H9 (cell line): ENCODE measurements around the gene WDR7. TPM values are rescaled to one million over a fixed set of nuclear protein-coding genes. Genes with fewer than 3 reads are reported as not detected.

ENCODE experiments used
- DNase-seq: peaks from one replicate; pipeline ENCODE4 v3.0.0-alpha.2; 2017
- H2AFZ ChIP-seq: one replicate; pipeline ENCODE4 v1.6.1; 2013; ENCODE audit warnings: mild to moderate bottlenecking, low read length, control low read depth, moderate library complexity
- H2AK5ac ChIP-seq: 2 replicates; pipeline ENCODE4 v1.6.1; 2013; ENCODE audit warnings: low read length, control low read depth, mixed read lengths; ENCODE audit not compliant: insufficient read length
- H2BK120ac ChIP-seq: one replicate; pipeline ENCODE4 v1.6.1; 2013; ENCODE audit warnings: low read depth, mild to moderate bottlenecking, low read length, control low read depth, inconsistent platforms; ENCODE audit not compliant: poor library complexity, severe bottlenecking
- H2BK12ac ChIP-seq: 2 replicates; pipeline ENCODE4 v1.6.1; 2013; ENCODE audit warnings: low read length, control low read depth, mixed read lengths, low read depth; ENCODE audit not compliant: insufficient read length
- H2BK15ac ChIP-seq: 2 replicates; pipeline ENCODE4 v1.6.1; 2013; ENCODE audit warnings: low read depth, low read length, control low read depth
- H2BK20ac ChIP-seq: one replicate; pipeline ENCODE4 v1.6.1; 2013; ENCODE audit warnings: low read depth, mild to moderate bottlenecking, low read length, control low read depth, inconsistent platforms; ENCODE audit not compliant: poor library complexity, severe bottlenecking
- H2BK5ac ChIP-seq: 2 replicates; pipeline ENCODE4 v1.6.1; 2013; ENCODE audit warnings: low read length, control low read depth, mixed read lengths; ENCODE audit not compliant: insufficient read length
- H3K14ac ChIP-seq: 2 replicates; pipeline ENCODE4 v1.6.1; 2013; ENCODE audit warnings: low read length, control low read depth; ENCODE audit not compliant: insufficient read depth
- H3K18ac ChIP-seq: 2 replicates; pipeline ENCODE4 v1.6.1; 2013; ENCODE audit warnings: low read depth, mild to moderate bottlenecking, mixed read lengths, low read length, control low read depth; ENCODE audit not compliant: insufficient read length
- H3K23ac ChIP-seq: 2 replicates; pipeline ENCODE4 v1.6.1; 2013; ENCODE audit warnings: low read length, control low read depth, mixed read lengths, low read depth; ENCODE audit not compliant: insufficient read length
- H3K23me2 ChIP-seq: 2 replicates; pipeline ENCODE4 v1.6.1; 2013; ENCODE audit warnings: low read depth, mild to moderate bottlenecking, mixed read lengths, low read length, control low read depth; ENCODE audit not compliant: insufficient read length, poor library complexity, severe bottlenecking
- H3K27ac ChIP-seq: 2 replicates; pipeline ENCODE4 v1.5.1; 2013; ENCODE audit warnings: low read length, control low read depth, mixed read lengths, low read depth; ENCODE audit not compliant: insufficient read length
- H3K27me3 ChIP-seq: 2 replicates; pipeline ENCODE4 v1.6.1; 2013; ENCODE audit warnings: low read length, control low read depth, inconsistent platforms; ENCODE audit not compliant: insufficient read depth
- H3K4ac ChIP-seq: 2 replicates; pipeline ENCODE4 v1.6.1; 2013; ENCODE audit warnings: low read depth, mild to moderate bottlenecking, control low read depth, inconsistent platforms, low read length, moderate library complexity
- H3K4me1 ChIP-seq: 2 replicates; pipeline ENCODE4 v1.6.1; 2013; ENCODE audit warnings: low read length, control low read depth, inconsistent platforms; ENCODE audit not compliant: insufficient read depth
- H3K4me2 ChIP-seq: 2 replicates; pipeline ENCODE4 v1.6.1; 2013; ENCODE audit warnings: low read length, control low read depth, mixed read lengths; ENCODE audit not compliant: insufficient read length, insufficient read depth
- H3K56ac ChIP-seq: 2 replicates; pipeline ENCODE4 v1.6.1; 2013; ENCODE audit warnings: low read depth, mild to moderate bottlenecking, mixed read lengths, low read length, control low read depth; ENCODE audit not compliant: insufficient read length
- H3K79me1 ChIP-seq: 2 replicates; pipeline ENCODE4 v1.6.1; 2013; ENCODE audit warnings: low read depth, mild to moderate bottlenecking, moderate library complexity, low read length, control low read depth, inconsistent platforms; ENCODE audit not compliant: insufficient read depth, poor library complexity, severe bottlenecking
- H3K79me2 ChIP-seq: 2 replicates; pipeline ENCODE4 v1.6.1; 2013; ENCODE audit warnings: low read length, control low read depth, inconsistent platforms; ENCODE audit not compliant: insufficient read depth
- H3K9ac ChIP-seq: 2 replicates; pipeline ENCODE4 v1.6.1; 2013; ENCODE audit warnings: low read length, control low read depth, mixed read lengths; ENCODE audit not compliant: insufficient read length; ENCODE audit errors: extremely low read depth
- H3K9me3 ChIP-seq: one replicate; pipeline ENCODE4 v1.6.1; 2013; ENCODE audit warnings: low read depth, low read length, inconsistent platforms; ENCODE audit not compliant: control insufficient read depth
- H3T11ph ChIP-seq: one replicate; pipeline ENCODE4 v1.6.1; 2013; ENCODE audit warnings: mild to moderate bottlenecking, low read length, control low read depth, inconsistent platforms
- H4K20me1 ChIP-seq: one replicate; pipeline ENCODE4 v1.6.1; 2013; ENCODE audit not compliant: control insufficient read depth, insufficient read length, insufficient read depth
- H4K5ac ChIP-seq: 2 replicates; pipeline ENCODE4 v1.6.1; 2013; ENCODE audit warnings: low read depth, mild to moderate bottlenecking, mixed read lengths, low read length, control low read depth; ENCODE audit not compliant: insufficient read length
- H4K8ac ChIP-seq: replicated peaks from 2 replicates; pipeline ENCODE4 v1.6.1; 2013; ENCODE audit warnings: low read length, control low read depth, mixed read lengths, low read depth; ENCODE audit not compliant: insufficient read length
- H4K91ac ChIP-seq: 2 replicates; pipeline ENCODE4 v1.6.1; 2013; ENCODE audit warnings: low read depth, mild to moderate bottlenecking, moderate library complexity, mixed read lengths, low read length, control low read depth; ENCODE audit not compliant: insufficient read length
- H3K27ac Mint-ChIP-seq, 3 experiments: 2 replicates in 2 of 3; 3 replicates in 1 of 3; pipeline ENCODE4 v1.8.0; 2020 to 2021; ENCODE audit warnings: mixed read lengths in 3 of 3, mild to moderate bottlenecking in 1 of 3, moderate library complexity in 1 of 3
- H3K27me3 Mint-ChIP-seq: 2 replicates; pipeline ENCODE4 v1.8.0; 2021; ENCODE audit warnings: low read depth, mild to moderate bottlenecking, moderate library complexity, mixed read lengths
- H3K36me3 Mint-ChIP-seq, 3 experiments: 2 replicates in 2 of 3; 3 replicates in 1 of 3; pipeline ENCODE4 v1.8.0; 2020 to 2021; ENCODE audit warnings: low read depth in 3 of 3, mixed read lengths in 3 of 3; ENCODE audit not compliant: insufficient read depth in 1 of 3
- H3K4me1 Mint-ChIP-seq, 2 experiments: 2 replicates each; pipeline ENCODE4 v1.8.0; 2020; ENCODE audit warnings: mixed read lengths in 2 of 2
- H3K4me3 Mint-ChIP-seq, 2 experiments: 2 replicates in 1 of 2; 3 replicates in 1 of 2; pipeline ENCODE4 v1.8.0; 2020 to 2021; ENCODE audit warnings: mild to moderate bottlenecking in 2 of 2, mixed read lengths in 2 of 2, moderate library complexity in 1 of 2
- H3K9me3 Mint-ChIP-seq, 2 experiments: 2 replicates in 1 of 2; 3 replicates in 1 of 2; pipeline ENCODE4 v1.8.0; 2020; ENCODE audit warnings: mild to moderate bottlenecking in 2 of 2, mixed read lengths in 2 of 2, moderate library complexity in 1 of 2
- WGBS: extraction: QIAGEN DNeasy Blood & Tissue Kit; methylation state at CpG from one replicate; pipeline ENCODE4 v1.1.7; 2013; ENCODE audit warnings: missing lambda C conversion rate, low lambda C conversion rate, mixed read lengths; ENCODE audit not compliant: insufficient read length; ENCODE audit errors: extremely low coverage; 5-methylcytosine and 5-hydroxymethylcytosine counted together
- total RNA-seq: library from RNA; stranded (reverse); gene quantifications from 2 replicates; pipeline ENCODE4 v1.2.1, GENCODE V29; 2021
- TF ChIP-seq, protein P1 (sequence below): fragments of 200-600 bp; sonication (generic); conservative IDR thresholded peaks from 3 replicates; pipeline ENCODE4 v1.8.0; 2021; ENCODE audit warnings: antibody characterized with exemption, mild to moderate bottlenecking

Gene WDR7
- total RNA-seq, 1 experiment from 2014 or later: 14.8 TPM

- Mint-ChIP-seq H3K36me3 (no peaks in the 10 kb centered on the region), H3K9me3 (no peaks in the 10 kb centered on the region)
- no peak overlapping the region for H3K27ac ChIP-seq
These were observed 61.6 kb downstream of the WDR7 start for GRCh38 chr18:56712761-56713160.

More at GRCh38 chr18:56712761-56713160, 61.6 kb downstream of the WDR7 start:
- no peak overlapping the region for H3K23ac ChIP-seq
- no peak overlapping the region for H4K8ac ChIP-seq
- Mint-ChIP-seq H3K27ac (no peak overlapping the region; a peak in 1 of 7 replicates), H3K4me1 (peaks cover 6 to 10% of the 10 kb centered on the region in 2 experiments), H3K27me3 (no peaks in the 10 kb centered on the region), H3K4me3 (no peak overlapping the region)
- no peaks in the 10 kb centered on the region for H3K79me1 ChIP-seq
- no peak overlapping the region for H2BK120ac ChIP-seq
- H3K14ac ChIP-seq: no peak overlapping the region
- no peaks in the 10 kb centered on the region for H4K20me1 ChIP-seq
- no peak overlapping the region for H4K91ac ChIP-seq
- no peak overlapping the region for H3K9ac ChIP-seq
- H4K5ac ChIP-seq: no peak overlapping the region
- no peak overlapping the region for H3K4me2 ChIP-seq
- H3K4ac ChIP-seq: no peak overlapping the region
- H3T11ph ChIP-seq: no peak overlapping the region
- TF ChIP-seq, protein P1, sequence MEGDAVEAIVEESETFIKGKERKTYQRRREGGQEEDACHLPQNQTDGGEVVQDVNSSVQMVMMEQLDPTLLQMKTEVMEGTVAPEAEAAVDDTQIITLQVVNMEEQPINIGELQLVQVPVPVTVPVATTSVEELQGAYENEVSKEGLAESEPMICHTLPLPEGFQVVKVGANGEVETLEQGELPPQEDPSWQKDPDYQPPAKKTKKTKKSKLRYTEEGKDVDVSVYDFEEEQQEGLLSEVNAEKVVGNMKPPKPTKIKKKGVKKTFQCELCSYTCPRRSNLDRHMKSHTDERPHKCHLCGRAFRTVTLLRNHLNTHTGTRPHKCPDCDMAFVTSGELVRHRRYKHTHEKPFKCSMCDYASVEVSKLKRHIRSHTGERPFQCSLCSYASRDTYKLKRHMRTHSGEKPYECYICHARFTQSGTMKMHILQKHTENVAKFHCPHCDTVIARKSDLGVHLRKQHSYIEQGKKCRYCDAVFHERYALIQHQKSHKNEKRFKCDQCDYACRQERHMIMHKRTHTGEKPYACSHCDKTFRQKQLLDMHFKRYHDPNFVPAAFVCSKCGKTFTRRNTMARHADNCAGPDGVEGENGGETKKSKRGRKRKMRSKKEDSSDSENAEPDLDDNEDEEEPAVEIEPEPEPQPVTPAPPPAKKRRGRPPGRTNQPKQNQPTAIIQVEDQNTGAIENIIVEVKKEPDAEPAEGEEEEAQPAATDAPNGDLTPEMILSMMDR: no peak
- H2BK5ac ChIP-seq: no peak overlapping the region
- H3K27me3 ChIP-seq: no peaks in the 10 kb centered on the region
- WGBS: no CpG with 5 or more reads among the region's 3 CpGs
- no peak overlapping the region for H3K18ac ChIP-seq
- no peaks in the 10 kb centered on the region for H3K9me3 ChIP-seq
- no peaks in the 10 kb centered on the region for H3K79me2 ChIP-seq
- H2BK12ac ChIP-seq: no peak overlapping the region
- no peak overlapping the region for H3K56ac ChIP-seq
- no peak overlapping the region for H2BK20ac ChIP-seq
- no peaks in the 10 kb centered on the region for H3K23me2 ChIP-seq
- H2BK15ac ChIP-seq: no peak overlapping the region
- no peaks in the 10 kb centered on the region for H3K4me1 ChIP-seq
- no peak for DNase-seq
- H2AK5ac ChIP-seq: no peak overlapping the region
- no peak overlapping the region for H2AFZ ChIP-seq
